ENCODE measurements around the gene MYO3B.
"Not testable (repeated sequence)": the region's sequence is repeated elsewhere in the genome, so short reads cannot be mapped to it uniquely, and the experiment has no call there.

Gene MYO3B

DNA sequence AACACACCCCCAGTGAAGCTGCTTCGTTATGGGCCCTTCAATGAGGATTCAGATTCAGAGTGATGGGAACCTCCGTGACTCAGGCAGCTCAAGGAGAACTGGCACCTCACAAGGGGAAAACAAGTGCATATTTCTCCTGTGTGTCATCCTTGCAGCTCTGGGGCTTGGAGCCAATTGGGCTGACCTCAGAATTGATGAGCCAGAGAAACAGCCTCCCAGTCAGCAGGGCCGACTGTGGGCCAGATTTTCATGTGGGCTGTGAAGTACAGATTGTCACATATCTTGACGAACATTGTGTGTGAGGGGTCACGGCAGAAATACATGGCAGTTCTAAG is 347.6 kb downstream of the MYO3B start:
- DNase-seq: no peak

DNA sequence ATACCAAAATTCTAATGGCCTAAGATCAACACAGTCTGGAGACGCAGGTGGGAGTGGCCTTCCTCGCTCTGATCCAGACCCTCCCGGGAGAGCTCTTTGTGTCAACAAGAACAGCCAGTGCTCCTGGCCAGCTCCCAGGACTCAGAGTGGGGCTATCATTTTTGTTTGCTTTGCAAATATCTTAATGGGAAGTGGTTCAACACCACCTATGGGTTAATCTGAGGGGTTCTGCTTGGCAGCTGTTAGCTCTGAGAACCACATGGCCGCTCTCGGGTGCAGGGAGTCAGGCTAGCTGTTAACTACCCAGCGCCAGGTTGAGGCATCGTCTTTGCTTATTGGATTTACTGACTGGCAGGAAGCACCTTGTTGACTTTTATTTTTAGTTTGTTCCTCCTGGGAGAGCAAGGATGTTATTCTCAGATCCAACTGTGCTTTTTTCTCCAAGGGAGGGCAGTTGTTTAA is 352.4 kb downstream of the MYO3B start:
- DNase-seq: peak; percentile 99

DNA sequence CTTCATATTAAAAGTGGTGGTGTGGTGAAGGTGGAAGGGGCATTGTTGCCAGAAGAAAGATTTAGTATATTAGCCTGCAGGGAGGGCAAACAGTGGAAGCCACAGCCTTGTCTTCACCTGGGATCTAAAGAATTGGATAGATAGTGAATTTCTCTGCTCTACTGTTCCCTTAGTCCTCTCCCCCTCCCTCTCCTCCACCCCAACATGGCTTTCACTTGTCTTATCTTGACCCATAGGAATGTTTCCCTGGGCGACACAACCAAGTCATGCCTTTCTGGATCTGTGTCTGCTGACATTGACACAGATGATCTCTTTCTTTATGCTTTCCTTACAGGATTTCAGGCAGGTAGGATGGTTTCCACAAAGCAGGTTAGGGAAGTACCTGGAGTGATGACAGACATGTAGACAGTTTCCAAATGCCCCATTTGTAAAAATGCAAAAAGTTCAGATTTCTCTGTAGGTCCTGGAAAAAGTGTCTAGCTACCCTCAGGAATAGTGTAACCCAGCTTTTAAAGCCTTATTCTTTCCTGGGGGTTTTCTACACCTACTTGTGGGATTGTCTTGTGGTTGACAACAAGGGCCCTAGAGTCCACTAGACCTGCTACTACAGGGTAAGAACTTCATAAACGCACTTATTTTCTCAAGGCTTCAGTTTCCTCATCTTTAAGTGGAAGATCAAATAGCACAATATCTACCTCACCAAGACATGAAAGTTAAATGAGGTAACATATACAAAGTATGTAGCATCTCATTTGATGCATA is 353.0 kb downstream of the MYO3B start:
- peak; percentile 39 for DNase-seq

DNA sequence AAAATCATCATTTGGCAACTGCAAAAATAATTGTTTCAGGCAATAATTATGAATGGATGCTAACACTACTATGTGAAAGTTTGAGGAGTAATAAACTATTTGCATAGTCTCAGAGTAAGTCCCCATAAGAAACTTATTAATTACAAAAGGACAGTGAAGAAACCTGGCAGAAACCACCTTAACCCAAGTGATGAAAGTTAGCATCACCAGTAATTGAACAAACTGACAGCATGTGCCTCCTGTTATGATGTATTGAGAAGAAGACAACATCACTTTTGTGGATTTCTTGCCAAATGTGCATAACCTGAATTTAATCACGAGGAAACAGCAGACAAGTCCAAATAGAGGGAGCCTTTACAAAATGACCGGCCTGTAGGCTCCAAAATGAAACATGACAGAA is 353.9 kb downstream of the MYO3B start:
- DNase-seq: no peak

DNA sequence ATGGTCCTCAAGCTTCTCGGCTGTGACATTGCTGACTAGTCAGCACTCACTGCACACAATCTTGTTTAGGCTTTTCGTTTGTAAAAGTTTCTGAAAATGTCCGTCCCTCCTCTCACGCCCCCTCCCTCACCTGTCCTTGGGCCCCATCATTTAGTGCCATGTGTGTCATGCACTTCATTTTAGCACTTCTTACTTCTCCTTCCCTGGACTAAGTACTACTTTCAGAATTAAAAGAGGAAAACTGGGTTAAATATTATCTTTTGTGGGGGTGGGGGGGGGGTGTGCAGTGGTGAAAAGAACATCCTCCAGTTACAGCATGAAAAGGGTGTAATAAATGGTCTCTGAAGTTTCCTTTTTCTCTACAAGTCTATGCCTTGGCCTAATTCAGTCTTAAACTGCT is 355.2 kb downstream of the MYO3B start:
- no peak for DNase-seq

DNA sequence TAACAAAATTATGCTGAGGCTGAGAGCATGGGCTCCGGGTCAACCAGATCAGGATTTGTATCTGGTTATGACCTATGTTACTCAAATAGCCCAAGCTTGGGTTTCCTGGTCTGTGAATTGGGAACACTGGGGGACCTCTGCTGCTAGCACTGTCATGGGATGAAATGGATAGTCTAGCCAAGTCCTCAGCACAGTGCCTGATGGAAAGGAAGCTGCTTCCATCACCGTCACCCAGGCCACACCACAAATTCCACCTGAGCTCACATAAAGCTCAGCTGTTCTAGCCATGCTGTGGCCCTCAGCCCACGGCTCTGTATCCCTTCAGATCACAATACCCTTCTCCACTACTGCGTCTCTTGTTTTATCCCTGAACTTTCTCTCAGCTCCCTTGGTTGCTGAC is 357.6 kb downstream of the MYO3B start:
- DNase-seq: no peak

DNA sequence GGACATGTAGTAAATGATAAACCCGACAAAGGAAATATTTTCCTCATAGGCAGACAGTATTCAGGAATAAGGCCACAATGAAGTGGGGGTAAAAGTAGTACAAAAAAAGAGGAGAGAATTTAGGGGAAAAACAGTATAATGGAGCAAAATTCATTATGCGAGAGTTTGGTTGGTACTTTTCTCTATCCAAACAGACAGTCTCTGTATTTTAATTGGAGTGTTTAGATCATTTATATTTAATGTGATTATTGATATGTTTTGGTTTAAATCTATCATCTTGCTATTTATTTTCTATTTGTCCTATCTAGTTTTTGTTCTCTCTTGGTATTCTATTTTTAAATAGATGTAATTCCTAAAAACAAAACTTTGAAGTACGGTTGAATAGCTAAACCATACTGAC is 366.9 kb downstream of the MYO3B start:
- no peak for DNase-seq

DNA sequence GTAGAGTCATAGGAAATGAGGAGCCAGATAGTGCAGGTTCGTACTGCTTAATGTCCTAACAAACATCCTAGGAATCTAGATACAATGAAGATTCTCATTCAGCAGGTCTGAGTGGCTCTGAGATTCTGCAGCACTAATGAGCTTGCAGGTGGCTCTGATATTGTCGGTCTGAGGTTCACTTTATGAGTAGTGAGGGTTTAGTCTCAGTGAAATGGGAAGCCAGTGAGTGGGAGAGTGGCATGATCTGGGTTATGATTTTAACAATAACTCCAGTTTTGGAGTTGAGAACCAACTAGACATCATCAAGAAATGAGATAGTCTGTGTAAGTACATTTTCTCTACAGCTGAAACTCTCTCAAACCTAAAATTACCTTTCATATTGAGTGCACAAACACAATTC is 370.4 kb downstream of the MYO3B start:
- DNase-seq: no peak

DNA sequence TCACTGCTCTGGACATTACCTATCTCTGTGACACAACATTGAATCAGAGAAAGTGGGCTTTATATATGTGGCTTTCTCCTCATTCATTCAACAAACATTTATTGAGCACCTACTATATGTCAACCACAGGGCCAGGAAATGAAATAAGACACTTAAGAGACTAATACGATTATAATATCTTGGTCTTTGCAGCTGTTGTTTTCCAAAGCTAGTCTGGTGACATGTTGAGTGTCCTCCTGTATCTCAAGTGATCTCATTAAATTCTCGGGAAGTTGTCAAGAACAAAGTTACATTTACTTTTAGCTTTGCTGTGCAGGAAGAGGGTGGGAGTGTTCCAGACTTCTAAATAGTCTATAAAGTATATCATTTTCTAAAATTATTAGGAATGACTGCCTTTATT is 372.6 kb downstream of the MYO3B start:
- no peak for DNase-seq

DNA sequence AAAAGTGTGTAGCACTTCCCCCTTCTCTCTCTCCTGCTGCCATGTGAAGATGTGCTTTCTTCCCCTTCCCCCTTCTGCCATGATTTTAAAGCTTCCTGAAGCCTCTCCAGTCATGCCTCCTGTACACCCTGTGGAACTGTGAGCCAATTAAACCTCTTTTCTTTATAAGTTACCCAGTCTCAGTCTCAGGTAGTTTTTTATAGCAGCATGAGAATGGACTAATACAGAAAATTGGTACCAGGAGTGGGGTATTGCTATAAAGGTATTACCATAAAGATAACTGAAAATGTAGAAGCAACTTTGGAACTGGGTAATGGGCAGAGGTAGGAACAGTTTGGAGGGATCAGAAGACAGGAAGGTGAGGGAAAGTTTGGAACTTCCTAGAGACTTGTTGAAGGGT is 374.0 kb downstream of the MYO3B start:
- not testable (repeated sequence) for DNase-seq

DNA sequence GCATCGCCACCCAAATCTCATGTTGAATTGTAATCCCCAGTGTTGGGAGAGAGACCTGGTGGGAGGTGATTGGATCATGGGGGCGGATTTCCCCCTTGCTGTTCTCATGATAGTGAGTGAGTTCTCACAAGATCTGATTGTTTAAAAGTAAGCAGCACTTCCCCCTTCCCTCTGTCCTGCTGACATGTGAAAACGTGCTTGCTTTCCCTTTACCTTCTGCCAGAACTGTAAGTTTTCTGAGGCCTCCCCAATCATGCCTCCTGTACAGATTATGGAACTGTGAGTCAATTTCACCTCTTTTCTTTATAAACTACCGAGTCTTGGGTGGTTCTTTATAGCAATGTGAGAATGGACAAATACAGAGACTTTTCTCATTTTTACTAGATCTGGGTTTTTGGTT is 375.8 kb downstream of the MYO3B start:
- no peak for DNase-seq

DNA sequence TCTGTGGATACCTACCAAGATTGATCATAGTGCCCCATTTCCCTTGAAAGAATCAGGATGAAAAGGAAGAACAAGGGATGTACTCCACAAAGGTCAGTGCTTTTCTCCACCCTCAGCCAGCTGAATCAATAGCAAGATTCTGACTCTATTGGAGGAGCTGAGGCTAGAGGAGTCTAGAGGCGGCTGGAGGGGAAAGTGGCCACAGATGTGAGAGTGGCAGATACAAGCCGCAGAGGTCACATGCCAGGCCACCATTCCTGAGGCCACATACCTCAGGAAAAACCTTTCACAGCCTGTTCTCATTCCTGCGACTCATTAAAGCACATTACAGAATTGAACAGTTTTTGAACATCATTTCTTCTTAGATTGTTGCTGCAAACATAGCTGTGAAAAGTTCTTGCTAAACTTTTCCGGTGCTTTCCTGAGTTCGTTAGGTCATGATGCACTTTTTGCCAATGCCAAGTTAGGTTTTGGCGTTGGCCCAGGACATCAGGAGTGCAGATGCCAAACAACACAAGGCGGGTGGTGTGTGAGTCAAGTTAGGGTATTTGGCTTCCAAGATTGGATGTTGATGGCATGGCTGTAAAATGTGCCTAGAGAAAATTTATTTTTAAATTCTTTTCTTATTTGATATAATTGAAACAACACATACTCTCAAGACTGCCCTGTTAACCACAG is 376.5 kb downstream of the MYO3B start:
- DNase-seq: no peak

DNA sequence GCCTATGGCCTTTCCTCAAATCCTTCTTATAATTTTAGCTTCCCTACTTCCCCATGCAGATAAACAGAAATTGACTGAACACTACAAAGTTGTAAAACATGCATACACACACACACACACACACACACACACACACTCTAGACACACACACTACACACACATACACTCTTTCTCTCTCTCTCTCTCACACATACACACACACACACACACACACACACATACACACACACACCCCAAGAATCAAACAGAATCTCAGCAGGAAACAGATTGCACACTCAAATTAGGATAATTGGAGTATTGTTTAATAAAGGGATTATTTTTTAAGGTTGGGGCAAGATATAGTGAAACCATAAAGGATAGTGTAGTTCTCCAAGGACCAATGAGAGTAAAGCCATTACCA is 385.0 kb downstream of the MYO3B start:
- DNase-seq: no peak

DNA sequence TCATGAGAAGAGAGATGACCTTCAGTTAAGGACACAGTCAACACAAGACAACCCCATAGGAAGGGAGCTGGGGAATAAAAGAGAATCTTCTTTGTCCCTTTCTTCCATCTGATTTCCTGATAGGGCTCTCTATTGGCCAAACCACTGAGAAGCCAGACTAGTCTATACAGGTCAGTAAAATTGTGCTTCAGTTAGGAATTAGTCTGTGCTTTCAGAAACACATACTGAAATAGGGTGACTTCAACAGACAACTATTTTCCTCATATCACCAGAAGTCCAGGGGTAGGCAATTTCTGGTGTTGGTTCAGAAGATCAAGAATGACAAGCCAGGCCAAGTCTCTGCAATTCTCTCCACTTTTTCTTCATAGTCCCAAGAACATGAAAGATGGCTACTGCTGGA is 385.5 kb downstream of the MYO3B start:
- DNase-seq: no peak

DNA sequence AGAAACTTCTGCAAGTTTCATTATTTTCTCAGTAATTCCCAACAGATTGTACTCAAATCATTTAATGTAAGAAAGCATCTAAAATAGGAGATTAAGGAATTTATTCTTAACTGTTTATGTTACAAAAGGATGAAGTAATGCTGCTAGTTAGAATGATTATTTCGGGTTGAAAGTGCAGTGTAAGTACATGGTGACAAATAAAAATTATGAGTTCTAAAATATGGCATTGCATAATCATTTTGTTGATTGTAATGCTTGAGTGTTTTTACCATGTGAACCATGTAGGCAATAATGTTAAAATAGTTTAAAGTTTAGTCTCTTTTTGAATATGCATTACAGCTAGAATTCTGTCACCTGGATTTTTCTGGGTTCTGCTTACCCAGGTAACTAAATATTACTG is 388.2 kb downstream of the MYO3B start:
- DNase-seq: no peak

DNA sequence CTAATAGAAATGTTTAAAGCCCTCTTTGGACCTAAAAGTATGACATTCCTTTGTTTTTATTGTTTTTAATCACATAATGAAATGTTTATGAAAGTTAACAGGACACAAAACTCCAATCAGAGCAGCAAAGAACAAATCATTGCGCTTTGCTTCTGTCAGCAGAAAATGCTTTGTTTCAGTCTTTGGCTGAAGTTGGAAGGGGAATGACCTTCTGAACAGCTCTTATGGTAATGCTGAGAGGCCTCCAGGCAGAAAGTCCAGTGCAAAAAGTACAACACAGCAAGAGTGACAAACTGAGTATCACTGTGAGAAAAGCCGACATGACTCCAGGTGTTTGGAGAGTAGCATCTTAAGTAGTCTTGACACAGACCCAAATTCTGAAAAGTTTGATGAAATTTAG is 389.5 kb downstream of the MYO3B start:
- no peak for DNase-seq

DNA sequence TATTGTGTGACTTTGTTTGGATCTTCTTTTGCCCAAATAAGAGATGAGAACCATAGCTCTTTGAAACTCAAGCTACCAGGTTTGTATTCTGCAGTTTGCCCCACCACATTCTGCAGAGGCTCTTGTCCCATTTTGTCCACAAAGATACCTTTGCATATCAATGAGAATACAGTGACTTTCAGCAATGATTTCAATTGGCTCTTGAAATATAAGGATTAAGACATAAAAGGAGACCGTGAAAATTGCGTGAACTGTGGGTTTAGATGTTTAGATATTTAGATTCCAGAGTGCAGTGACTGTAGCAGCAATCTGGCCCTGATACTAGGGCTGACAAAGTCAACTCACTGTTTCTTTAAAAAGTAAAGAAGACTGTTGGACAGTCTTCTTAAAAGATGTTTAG is 390.6 kb downstream of the MYO3B start:
- no peak for DNase-seq

DNA sequence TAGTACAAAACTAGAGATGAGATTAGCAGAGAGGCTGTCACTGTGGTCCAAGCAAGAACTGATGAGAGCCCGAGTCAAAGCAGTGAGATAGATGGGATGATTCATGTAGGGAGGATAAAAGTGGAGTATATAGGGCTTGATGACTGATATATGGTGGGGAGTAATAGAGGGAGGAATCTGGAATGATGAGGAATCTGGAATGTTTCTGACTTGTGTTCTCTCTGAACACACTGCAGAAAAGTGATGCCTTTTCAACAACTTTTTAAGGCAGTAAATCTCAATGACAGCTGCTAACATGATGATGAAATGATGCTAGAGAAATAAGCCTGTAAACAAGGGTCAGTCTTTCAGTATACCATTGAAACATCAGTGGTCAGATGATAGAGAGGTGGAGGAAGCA is 393.7 kb downstream of the MYO3B start:
- DNase-seq: no peak

DNA sequence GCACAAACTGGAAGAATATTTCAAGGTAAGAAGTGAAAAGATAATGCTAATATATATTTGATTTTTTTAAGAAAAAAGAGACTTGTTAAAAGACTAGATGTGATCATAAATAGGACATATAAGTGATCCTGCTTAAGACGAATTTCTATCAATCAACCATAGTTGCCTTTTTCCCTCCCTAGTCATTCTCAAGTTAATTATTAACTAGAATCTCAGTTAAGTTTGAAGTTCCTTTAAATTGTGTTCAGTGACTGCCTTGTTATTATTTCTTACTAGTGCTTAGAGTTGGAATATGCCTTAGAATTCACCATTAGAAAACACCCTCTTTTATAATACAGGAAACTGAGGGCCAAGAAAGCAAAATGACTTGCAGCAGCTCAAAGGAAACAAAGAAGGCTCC is 395.7 kb downstream of the MYO3B start:
- DNase-seq: no peak

DNA sequence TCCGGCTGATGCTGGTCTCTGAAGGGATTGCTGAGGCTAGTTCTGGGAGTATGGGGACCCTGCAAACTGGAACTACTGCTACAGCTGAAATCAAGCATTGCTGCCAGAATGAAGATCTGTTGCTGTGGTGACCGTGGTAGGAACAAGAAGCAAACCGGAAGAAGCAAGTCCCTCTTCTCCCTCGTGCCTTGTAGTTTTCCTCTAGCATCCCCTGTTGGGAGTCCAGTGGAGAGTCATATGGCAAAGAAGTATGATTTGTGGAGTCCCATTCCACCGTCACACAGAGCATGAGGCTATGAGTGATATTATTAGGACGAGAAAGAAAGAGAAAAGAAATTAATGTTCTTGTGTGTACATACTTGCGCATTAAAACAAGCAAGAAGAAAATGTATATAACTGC is 398.3 kb downstream of the MYO3B start:
- no peak for DNase-seq

DNA sequence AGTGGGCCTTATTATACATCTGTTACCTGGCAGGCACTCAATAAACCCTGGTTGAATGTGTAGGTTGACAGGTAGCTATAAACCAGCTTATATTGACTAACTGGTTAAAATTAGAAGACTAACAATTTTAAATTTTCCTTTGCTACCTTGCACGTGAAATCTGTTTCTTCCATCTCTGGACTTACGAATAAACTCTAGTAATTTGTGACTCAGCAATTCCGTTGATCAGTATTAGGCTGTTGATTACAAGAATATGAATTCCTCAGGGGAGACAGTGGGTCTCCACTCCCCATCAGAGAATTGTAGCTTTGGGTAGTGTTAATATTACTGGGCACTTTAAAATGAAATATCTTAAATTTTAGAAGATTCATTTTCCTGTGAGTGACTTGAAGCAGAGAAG is 399.4 kb downstream of the MYO3B start:
- no peak for DNase-seq

DNA sequence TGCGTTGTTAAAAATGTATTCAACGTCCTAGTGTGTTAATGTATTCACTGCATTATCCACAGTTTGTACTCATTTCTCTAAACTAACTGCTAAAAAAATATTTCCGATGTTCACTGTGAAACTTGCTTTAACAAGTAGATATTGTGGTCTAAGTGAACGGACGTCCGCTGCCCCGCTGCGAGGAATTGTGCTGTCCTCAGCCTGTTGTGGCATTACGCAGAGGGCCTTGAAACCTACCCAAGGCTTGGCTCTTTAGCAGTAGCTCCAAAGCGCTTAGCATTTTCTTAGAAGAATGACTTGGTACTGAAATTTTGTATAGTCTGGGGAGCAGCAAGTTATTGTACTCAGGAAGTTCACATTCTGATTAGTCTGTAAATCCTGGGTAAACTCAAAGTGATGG is 400.7 kb downstream of the MYO3B start:
- DNase-seq: no peak

DNA sequence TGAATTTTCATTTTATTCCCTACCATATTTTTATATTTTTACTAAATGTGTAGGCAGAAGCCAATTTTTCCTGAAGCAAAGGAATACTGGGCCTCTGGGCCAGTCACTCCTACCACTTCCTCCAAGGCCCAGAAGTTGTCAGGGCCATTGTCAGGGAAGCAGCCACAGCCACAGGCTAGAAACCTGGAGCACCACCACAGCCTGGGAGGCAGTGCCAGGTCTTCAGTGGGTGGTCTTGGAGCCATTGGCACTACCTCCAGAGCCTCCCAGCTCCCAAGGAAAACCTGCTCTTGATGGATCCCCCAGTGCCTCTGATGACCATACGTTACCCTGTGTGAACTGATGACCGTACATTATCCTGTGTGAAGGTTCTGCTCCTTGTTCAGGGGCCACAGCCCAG is 401.6 kb downstream of the MYO3B start:
- no peak for DNase-seq

DNA sequence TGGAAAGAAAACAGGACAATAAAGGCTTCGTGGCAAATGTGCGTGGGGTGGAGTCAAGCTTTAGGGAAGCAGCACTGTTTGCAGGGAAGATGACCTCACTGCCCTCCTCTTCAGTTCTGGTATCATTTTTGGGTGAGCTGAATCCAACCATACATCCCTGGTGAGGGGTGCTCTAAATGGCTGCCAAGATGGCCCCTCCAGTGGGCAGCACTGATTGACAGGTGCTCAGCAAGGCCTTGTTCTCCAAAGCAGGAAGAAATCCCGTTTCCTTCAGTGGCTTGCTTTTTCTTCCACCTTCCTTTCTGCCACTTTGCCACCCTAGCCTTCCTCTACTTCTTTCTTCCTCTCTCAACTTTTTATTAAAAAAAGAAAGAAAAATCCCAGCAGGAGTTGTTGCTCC is 404.4 kb downstream of the MYO3B start:
- DNase-seq: no peak

Data from NCI-H510A treated with DMSO at 0.1 percent for 48 hours (cell line).